BLaER1 treated with 17β-estradiol and CSF1 and Interleukin-3, amounts not matched to agents 10 nM and 100 nM (cell line): ENCODE measurements around the gene RNF169.
A peak's percentile ranks its signal among the peaks of the same experiment; 100 is the strongest.

ENCODE experiments used
- H3K27ac ChIP-seq, 11 experiments: shearing (Covaris generic); formaldehyde crosslinking; 2 replicates each; pipeline ENCODE4 v1.8.1; 2022
- H3K27me3 ChIP-seq, 11 experiments: shearing (Covaris generic); formaldehyde crosslinking; 2 replicates each; pipeline ENCODE4 v1.8.1; 2022
- H3K36me3 ChIP-seq, 11 experiments: shearing (Covaris generic); formaldehyde crosslinking; 2 replicates each; pipeline ENCODE4 v1.8.1; 2022
- H3K4me1 ChIP-seq, 10 experiments: shearing (Covaris generic); formaldehyde crosslinking; 2 replicates each; pipeline ENCODE4 v1.8.1; 2022
- H3K4me2 ChIP-seq, 11 experiments: shearing (Covaris generic); formaldehyde crosslinking; 2 replicates each; pipeline ENCODE4 v1.8.1; 2022
- H3K4me3 ChIP-seq, 10 experiments: shearing (Covaris generic); formaldehyde crosslinking; 2 replicates each; pipeline ENCODE4 v1.8.1; 2022
- H3K9ac ChIP-seq, 11 experiments: shearing (Covaris generic); formaldehyde crosslinking; 2 replicates each; pipeline ENCODE4 v1.8.1; 2022
- H3K9me3 ChIP-seq, 11 experiments: shearing (Covaris generic); formaldehyde crosslinking; replicated peaks in 1 of 11; 2 replicates each; pipeline ENCODE4 v1.8.1; 2022
- H4K20me1 ChIP-seq, 11 experiments: shearing (Covaris generic); formaldehyde crosslinking; 2 replicates each; pipeline ENCODE4 v1.8.1; 2022
- Cebpa-rat ChIP-seq, 11 experiments: shearing (Covaris generic); IDR thresholded peaks; 2 replicates each; pipeline ENCODE4 v1.8.1; 2022

RNF169 gene

GRCh38 chr11:74770456-74770855 lies 21.8 kb downstream of the RNF169 start:
- Histone ChIP-seq H3K9me3 (peaks cover 0 to 3% (median under 1%) of the 10 kb centered on the region in 11 experiments; a peak in 4 of 22 replicates), H3K27me3 (no peaks in the 10 kb centered on the region), H3K4me2 (no peak overlapping the region), H3K36me3 (peaks cover 0 to 31% (median 17%) of the 10 kb centered on the region in 11 experiments; a peak in 15 of 22 replicates), H3K4me3 (no peak overlapping the region), H4K20me1 (peaks cover 17 to 90% (median 57%) of the 10 kb centered on the region in 11 experiments; a peak in 16 of 22 replicates), H3K27ac (peak overlapping the region in 1 of 11 experiments; percentile 28; a peak in 1 of 22 replicates), H3K9ac (no peak overlapping the region), H3K4me1 (peaks cover 0 to 36% (median 0%) of the 10 kb centered on the region in 10 experiments; a peak in 6 of 20 replicates)
- no peak for TF ChIP-seq Cebpa-rat (IDR thresholded peaks at IDR 0.05)

DNA sequence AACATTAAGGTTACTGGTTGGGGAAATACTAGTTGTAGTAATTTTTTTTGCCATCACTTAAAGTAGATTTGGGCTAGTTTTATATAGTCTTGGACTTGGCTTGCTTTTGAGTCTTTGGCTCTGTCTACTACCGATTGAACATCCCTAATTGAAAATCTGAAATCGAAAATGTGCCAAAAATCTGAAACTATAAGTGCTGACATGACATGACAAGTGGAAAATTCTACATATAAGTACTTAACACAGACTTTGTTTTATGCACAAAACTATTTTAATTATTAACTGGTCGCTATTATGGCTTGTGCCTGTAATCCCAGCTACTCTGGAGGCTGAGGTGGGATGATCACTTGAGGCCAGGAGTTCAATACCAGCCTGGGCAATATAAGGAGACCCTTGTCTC lies 22.5 kb downstream of the RNF169 start:
- Histone ChIP-seq H4K20me1 (peaks cover 17 to 93% (median 62%) of the 10 kb centered on the region in 11 experiments; a peak in 17 of 22 replicates), H3K9ac (no peak overlapping the region), H3K27ac (peak overlapping the region in 1 of 11 experiments; percentile 28; a peak in 1 of 22 replicates)

DNA sequence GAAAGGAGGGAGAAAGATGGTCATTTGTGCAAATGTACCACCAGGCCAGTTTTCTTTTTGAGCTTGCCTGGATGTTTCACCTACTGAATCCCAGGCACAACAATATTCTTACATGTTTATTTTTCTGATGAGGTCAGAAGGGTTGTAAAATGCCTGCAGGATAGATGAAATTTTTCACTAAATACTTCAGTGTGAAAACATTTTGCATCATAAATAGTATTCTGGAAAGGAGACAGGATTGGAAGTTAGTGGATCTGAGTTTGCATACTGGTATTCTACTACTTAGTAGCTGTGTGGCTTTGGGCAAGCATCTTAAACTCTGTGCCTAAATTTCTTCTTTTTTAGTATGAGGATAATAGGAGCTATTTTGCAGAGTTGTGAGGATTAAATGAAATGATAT lies 24.8 kb downstream of the RNF169 start:
- Histone ChIP-seq H3K36me3 (peaks cover 2 to 41% (median 22%) of the 10 kb centered on the region in 11 experiments; a peak in 18 of 22 replicates), H3K4me2 (no peak overlapping the region), H3K9ac (no peak overlapping the region), H3K4me3 (no peak overlapping the region), H3K27ac (no peak overlapping the region), H3K9me3 (no peaks in the 10 kb centered on the region), H3K27me3 (no peaks in the 10 kb centered on the region), H3K4me1 (peaks cover 0 to 50% (median 7%) of the 10 kb centered on the region in 10 experiments; a peak in 10 of 20 replicates), H4K20me1 (peaks cover 31 to 100% (median 78%) of the 10 kb centered on the region in 11 experiments; a peak in 19 of 22 replicates)
- no peak for TF ChIP-seq Cebpa-rat (IDR thresholded peaks at IDR 0.05)

More for the DNA sequence above, 22.5 kb downstream of the RNF169 start:
- Histone ChIP-seq H3K4me2 (no peak overlapping the region), H3K9me3 (no peaks in the 10 kb centered on the region; a peak in 1 of 22 replicates), H3K4me3 (no peak overlapping the region), H3K27me3 (no peaks in the 10 kb centered on the region), H3K4me1 (peaks cover 0 to 43% (median under 1%) of the 10 kb centered on the region in 10 experiments; a peak in 7 of 20 replicates), H3K36me3 (peaks cover 0 to 31% (median 17%) of the 10 kb centered on the region in 11 experiments; a peak in 15 of 22 replicates)
- TF ChIP-seq Cebpa-rat (IDR thresholded peaks at IDR 0.05) = no peak

DNA sequence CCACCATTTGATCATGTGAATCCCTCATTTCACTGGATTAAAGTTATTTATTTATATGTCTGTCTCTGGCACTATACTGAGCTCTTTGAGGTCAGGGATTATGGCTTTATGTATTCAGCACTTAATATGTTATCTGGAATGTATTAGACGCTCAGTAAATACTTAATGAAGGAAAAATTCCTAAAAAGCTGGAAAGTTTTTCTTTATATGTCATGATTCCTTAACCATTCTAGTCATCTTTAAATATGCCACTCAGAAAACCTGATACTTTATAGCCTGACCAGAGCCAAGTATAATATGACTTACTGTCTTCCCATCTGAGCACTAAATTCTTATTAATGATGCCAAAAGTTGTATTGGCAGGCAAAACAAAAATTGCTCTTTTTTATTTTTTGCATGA lies 27.1 kb downstream of the RNF169 start:
- H3K4me2 ChIP-seq = peak overlapping the region in 3 of 11 experiments; percentile 21 to 76 (median 60); a peak in 4 of 22 replicates
- H3K36me3 ChIP-seq = peaks cover 5 to 43% (median 26%) of the 10 kb centered on the region in 11 experiments; a peak in 18 of 22 replicates
- no peaks in the 10 kb centered on the region for H3K9me3 ChIP-seq
- no peak overlapping the region for H3K9ac ChIP-seq
- no peak overlapping the region for H3K4me3 ChIP-seq
- no peaks in the 10 kb centered on the region for H3K27me3 ChIP-seq
- H3K4me1 ChIP-seq = peaks cover 0 to 51% (median 7%) of the 10 kb centered on the region in 10 experiments; a peak in 10 of 20 replicates
- no peak overlapping the region for H3K27ac ChIP-seq
- TF ChIP-seq Cebpa-rat (IDR thresholded peaks at IDR 0.05) = no peak
- H4K20me1 ChIP-seq = peaks cover 33 to 100% (median 77%) of the 10 kb centered on the region in 11 experiments; a peak in 19 of 22 replicates

GRCh38 chr11:74776546-74776945 lies 27.9 kb downstream of the RNF169 start:
- Histone ChIP-seq H3K9ac (no peak overlapping the region), H3K27me3 (no peaks in the 10 kb centered on the region), H4K20me1 (peaks cover 31 to 100% (median 80%) of the 10 kb centered on the region in 11 experiments; a peak in 20 of 22 replicates), H3K27ac (no peak overlapping the region; a peak in 1 of 22 replicates), H3K4me3 (no peak overlapping the region), H3K4me1 (peaks cover under 1 to 57% (median 10%) of the 10 kb centered on the region in 10 experiments; a peak in 17 of 20 replicates), H3K36me3 (peaks cover 1 to 39% (median 21%) of the 10 kb centered on the region in 11 experiments; a peak in 16 of 22 replicates), H3K4me2 (peak overlapping the region in 5 of 11 experiments; percentile 18 to 76 (median 22); a peak in 7 of 22 replicates), H3K9me3 (no peaks in the 10 kb centered on the region)
- no peak for TF ChIP-seq Cebpa-rat (IDR thresholded peaks at IDR 0.05)

- Histone ChIP-seq H3K27me3 (no peaks in the 10 kb centered on the region), H4K20me1 (peaks cover 33 to 100% (median 79%) of the 10 kb centered on the region in 11 experiments; a peak in 21 of 22 replicates), H3K4me3 (no peak overlapping the region), H3K27ac (no peak overlapping the region; a peak in 1 of 22 replicates), H3K4me1 (peaks cover 5 to 61% (median 15%) of the 10 kb centered on the region in 10 experiments), H3K9me3 (no peaks in the 10 kb centered on the region), H3K4me2 (peak overlapping the region in 3 of 11 experiments; percentile 21 to 76 (median 60); a peak in 6 of 22 replicates), H3K9ac (no peak overlapping the region), H3K36me3 (peaks cover 0 to 37% (median 20%) of the 10 kb centered on the region in 11 experiments; a peak in 16 of 22 replicates)
- no peak for TF ChIP-seq Cebpa-rat (IDR thresholded peaks at IDR 0.05)
Measured at GRCh38 chr11:74777038-74777437, 28.4 kb downstream of the RNF169 start.

GRCh38 chr11:74777877-74778276 lies 29.2 kb downstream of the RNF169 start:
- H3K4me3 ChIP-seq = no peak overlapping the region
- peaks cover 0 to 37% (median 20%) of the 10 kb centered on the region in 11 experiments; a peak in 16 of 22 replicates for H3K36me3 ChIP-seq
- H3K4me2 ChIP-seq = 0 out of 22 replicates have a peak overlapping the region, but pooled peaks of 1 of the 11 experiments have one; percentile 76
- no peak overlapping the region for H3K27ac ChIP-seq
- H3K9ac ChIP-seq = no peak overlapping the region
- TF ChIP-seq Cebpa-rat (IDR thresholded peaks at IDR 0.05) = no peak
- no peaks in the 10 kb centered on the region for H3K9me3 ChIP-seq
- H3K27me3 ChIP-seq = no peaks in the 10 kb centered on the region
- peaks cover 13 to 70% (median 23%) of the 10 kb centered on the region in 10 experiments for H3K4me1 ChIP-seq
- H4K20me1 ChIP-seq = peaks cover 36 to 100% (median 79%) of the 10 kb centered on the region in 11 experiments

GRCh38 chr11:74778581-74778980 lies 29.9 kb downstream of the RNF169 start:
- Histone ChIP-seq H3K27ac (no peak overlapping the region), H3K9ac (no peak overlapping the region), H3K4me3 (no peak overlapping the region), H3K36me3 (peaks cover 0 to 37% (median 20%) of the 10 kb centered on the region in 11 experiments; a peak in 16 of 22 replicates), H3K4me2 (no peak overlapping the region), H3K4me1 (peaks cover 20 to 77% (median 29%) of the 10 kb centered on the region in 10 experiments), H4K20me1 (peaks cover 42 to 99% (median 80%) of the 10 kb centered on the region in 11 experiments), H3K9me3 (no peaks in the 10 kb centered on the region), H3K27me3 (no peaks in the 10 kb centered on the region)
- no peak for TF ChIP-seq Cebpa-rat (IDR thresholded peaks at IDR 0.05)
